HepG2 (cell line): ENCODE results near the gene CYP26A1. TPM values are rescaled to one million over a fixed set of nuclear protein-coding genes. Genes with fewer than 3 reads are reported as not detected.

Source experiments
- ATM ChIP-seq: fragments of 450-650 bp; IDR thresholded peaks from 2 replicates; pipeline ENCODE4 v1.7.1; 2017; ENCODE audit warnings: mild to moderate bottlenecking, borderline replicate concordance
- CC2D1A ChIP-seq: sonication (generic); formaldehyde crosslinking; IDR thresholded peaks from 2 replicates; pipeline ENCODE4 v1.8.1; 2023; ENCODE audit warnings: mild to moderate bottlenecking, missing genetic modification reagents
- DMAP1 ChIP-seq: IDR thresholded peaks from 2 replicates; pipeline ENCODE4 v1.6.1; 2016
- FOXA1 ChIP-seq, 2 experiments: fragments of 450-650 bp in 1 of 2; sonication (generic) in 1 of 2; formaldehyde crosslinking in 1 of 2; IDR thresholded peaks; 2 replicates each; pipeline versions ENCODE4 v1.4.0 to v1.6.1; 2016 to 2020; ENCODE audit warnings: missing genetic modification reagents in 1 of 2
- ISX ChIP-seq: sonication (generic); formaldehyde crosslinking; conservative IDR thresholded peaks from 2 replicates; pipeline ENCODE4 v1.5.0; 2020; ENCODE audit warnings: missing genetic modification reagents
- KDM5B ChIP-seq: sonication (generic); formaldehyde crosslinking; IDR thresholded peaks from 2 replicates; pipeline ENCODE4 v1.4.0; 2020; ENCODE audit warnings: missing genetic modification reagents, mild to moderate bottlenecking, borderline replicate concordance
- MAF1 ChIP-seq: sonication (generic); formaldehyde crosslinking; IDR thresholded peaks from 2 replicates; pipeline ENCODE4 v1.5.0; 2020; ENCODE audit warnings: missing genetic modification reagents, borderline replicate concordance
- MED8 ChIP-seq: sonication (generic); formaldehyde crosslinking; IDR thresholded peaks from 2 replicates; pipeline ENCODE4 v1.8.1; 2023; ENCODE audit warnings: mild to moderate bottlenecking, missing genetic modification reagents; ENCODE audit not compliant: insufficient replicate concordance
- NBN ChIP-seq: fragments of 450-650 bp; conservative IDR thresholded peaks from 2 replicates; pipeline ENCODE4 v1.6.1; 2017
- NR2C2 ChIP-seq: sonication (generic); formaldehyde crosslinking; IDR thresholded peaks from 2 replicates; pipeline ENCODE4 v1.4.0; 2020; ENCODE audit warnings: missing genetic modification reagents, mild to moderate bottlenecking, moderate library complexity, borderline replicate concordance
- SATB2 ChIP-seq: sonication (generic); formaldehyde crosslinking; IDR thresholded peaks from 2 replicates; pipeline ENCODE4 v1.5.0; 2020; ENCODE audit warnings: missing genetic modification reagents
- SMARCC2 ChIP-seq: fragments of 450-650 bp; IDR thresholded peaks from 2 replicates; pipeline ENCODE4 v1.6.1; 2017; ENCODE audit warnings: antibody characterized with exemption, mild to moderate bottlenecking
- SPEN ChIP-seq: sonication (generic); formaldehyde crosslinking; IDR thresholded peaks from 2 replicates; pipeline ENCODE4 v1.5.1; 2020; ENCODE audit warnings: low read depth, mild to moderate bottlenecking, missing genetic modification reagents
- TBP ChIP-seq: sonication (generic); formaldehyde crosslinking; IDR thresholded peaks from 2 replicates; pipeline ENCODE4 v1.5.0; 2020; ENCODE audit warnings: missing genetic modification reagents
- THYN1 ChIP-seq: sonication (generic); formaldehyde crosslinking; IDR thresholded peaks from 2 replicates; pipeline ENCODE4 v1.8.1; 2023; ENCODE audit warnings: low read depth, mild to moderate bottlenecking, moderate library complexity, missing genetic modification reagents, borderline replicate concordance
- ZBTB21 ChIP-seq: sonication (generic); formaldehyde crosslinking; IDR thresholded peaks from 2 replicates; pipeline ENCODE4 v1.4.0; 2020; ENCODE audit warnings: missing genetic modification reagents
- ZIK1 ChIP-seq: sonication (generic); formaldehyde crosslinking; IDR thresholded peaks from 2 replicates; pipeline ENCODE4 v1.5.0; 2020; ENCODE audit warnings: mild to moderate bottlenecking, low read depth, missing genetic modification reagents, borderline replicate concordance
- ZNF24 ChIP-seq: fragments of 450-650 bp; IDR thresholded peaks from 2 replicates; pipeline ENCODE4 v1.6.1; 2017; ENCODE audit warnings: antibody characterized with exemption, mild to moderate bottlenecking
- ZNF552 ChIP-seq: sonication (generic); formaldehyde crosslinking; IDR thresholded peaks from 2 replicates; pipeline ENCODE4 v1.9.0; 2022; ENCODE audit warnings: missing genetic modification reagents, mild to moderate bottlenecking, borderline replicate concordance
- ZNF570 ChIP-seq: sonication (generic); formaldehyde crosslinking; IDR thresholded peaks from 2 replicates; pipeline ENCODE4 v1.4.0; 2020; ENCODE audit warnings: mild to moderate bottlenecking, missing genetic modification reagents, borderline replicate concordance
- ZNF839 ChIP-seq: sonication (generic); formaldehyde crosslinking; IDR thresholded peaks from 2 replicates; pipeline ENCODE4 v1.4.0; 2020; ENCODE audit warnings: missing genetic modification reagents, mild to moderate bottlenecking, borderline replicate concordance
- polyA plus RNA-seq, 8 experiments: library from polyadenylated mRNA; depleted of rRNA in 3 of 8; stranded (reverse) in 7 of 8; unstranded in 1 of 8; fragments of >200 nt; fragmentation: Illumina TruSeq in 4 of 8; extraction: Trizol in 4 of 8; gene quantifications; 2 replicates each; pipeline versions ENCODE4 v1.2.1 to v1.2.3, GENCODE V29; 2011 to 2016; ENCODE audit warnings: low read depth in 4 of 8, missing spikeins in 1 of 8, mixed read lengths in 1 of 8; ENCODE audit not compliant: insufficient read depth in 1 of 8
- total RNA-seq, 5 experiments: library from RNA; depleted of rRNA; stranded (reverse); fragments of >200 nt; fragmentation: Illumina TruSeq; extraction: Trizol; gene quantifications; 2 replicates each; pipeline ENCODE4 v1.2.3, GENCODE V29; 2016; ENCODE audit warnings: low read depth in 1 of 5
- TF ChIP-seq, protein P1 (sequence below): sonication (generic); formaldehyde crosslinking; IDR thresholded peaks from 2 replicates; pipeline ENCODE4 v1.8.1; 2023; ENCODE audit warnings: missing genetic modification reagents, inconsistent platforms, borderline replicate concordance
- TF ChIP-seq, protein P2 (sequence below): sonication (generic); formaldehyde crosslinking; IDR thresholded peaks from 2 replicates; pipeline ENCODE4 v1.5.1; 2020; ENCODE audit warnings: mild to moderate bottlenecking, missing genetic modification reagents, borderline replicate concordance
- TF ChIP-seq, protein P3 (sequence below): sonication (generic); formaldehyde crosslinking; IDR thresholded peaks from 2 replicates; pipeline ENCODE4 v1.4.0; 2020; ENCODE audit warnings: missing genetic modification reagents; ENCODE audit errors: not compliant biosample characterization
- TF ChIP-seq, protein P4 (sequence below): IDR thresholded peaks from 2 replicates; pipeline ENCODE4 v1.6.1; 2016; ENCODE audit warnings: low read depth, borderline replicate concordance

Gene CYP26A1
- total and polyA plus RNA-seq, 2 of the 13 experiments (the other 11 are each of a cell fraction or from before 2014, with no cell fraction given), result 0.15 TPM; not detected in 1

DNA sequence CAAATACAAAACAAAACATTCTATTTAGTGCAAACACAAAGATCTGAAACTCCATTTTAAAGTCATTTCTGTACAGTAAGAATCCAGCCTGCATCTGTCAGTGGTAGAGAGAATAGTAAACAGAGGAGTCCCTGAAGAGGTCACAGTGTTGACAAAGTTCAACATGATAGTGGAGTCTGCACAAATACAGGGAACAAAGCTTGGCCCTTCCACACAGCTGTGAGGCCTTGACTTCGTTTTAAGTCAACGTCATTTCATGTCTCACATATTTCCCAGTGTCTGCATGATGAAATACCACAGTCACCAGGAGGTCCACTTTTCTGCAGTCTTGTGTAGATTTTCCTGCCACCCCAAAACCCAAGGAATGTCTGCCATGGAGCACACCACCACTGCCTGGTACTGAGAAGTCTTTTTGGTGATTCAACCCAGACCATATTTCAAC lies 33.0 kb downstream of the CYP26A1 start (continued):
- TF ChIP-seq SPEN, result peak; percentile 60; the same call in 1 of the 2 replicates
- TF ChIP-seq FOXA1 (IDR thresholded peaks at IDR 0.05), result peak; percentile 91
- peak; percentile 98 for TF ChIP-seq FOXA1 (CRISPR knock-in tag; IDR thresholded peaks at IDR 0.05)
- TF ChIP-seq TBP (CRISPR knock-in tag), result no peak
- TF ChIP-seq SATB2 (CRISPR knock-in tag), result no peak
- no peak for TF ChIP-seq KDM5B
- no peak for TF ChIP-seq ZIK1
- no peak for TF ChIP-seq ZNF570 (CRISPR knock-in tag)
- TF ChIP-seq, protein P1, sequence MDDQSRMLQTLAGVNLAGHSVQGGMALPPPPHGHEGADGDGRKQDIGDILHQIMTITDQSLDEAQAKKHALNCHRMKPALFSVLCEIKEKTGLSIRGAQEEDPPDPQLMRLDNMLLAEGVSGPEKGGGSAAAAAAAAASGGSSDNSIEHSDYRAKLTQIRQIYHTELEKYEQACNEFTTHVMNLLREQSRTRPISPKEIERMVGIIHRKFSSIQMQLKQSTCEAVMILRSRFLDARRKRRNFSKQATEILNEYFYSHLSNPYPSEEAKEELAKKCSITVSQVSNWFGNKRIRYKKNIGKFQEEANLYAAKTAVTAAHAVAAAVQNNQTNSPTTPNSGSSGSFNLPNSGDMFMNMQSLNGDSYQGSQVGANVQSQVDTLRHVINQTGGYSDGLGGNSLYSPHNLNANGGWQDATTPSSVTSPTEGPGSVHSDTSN (CRISPR knock-in tag), result no peak
- no peak for TF ChIP-seq MED8
- TF ChIP-seq, protein P2, sequence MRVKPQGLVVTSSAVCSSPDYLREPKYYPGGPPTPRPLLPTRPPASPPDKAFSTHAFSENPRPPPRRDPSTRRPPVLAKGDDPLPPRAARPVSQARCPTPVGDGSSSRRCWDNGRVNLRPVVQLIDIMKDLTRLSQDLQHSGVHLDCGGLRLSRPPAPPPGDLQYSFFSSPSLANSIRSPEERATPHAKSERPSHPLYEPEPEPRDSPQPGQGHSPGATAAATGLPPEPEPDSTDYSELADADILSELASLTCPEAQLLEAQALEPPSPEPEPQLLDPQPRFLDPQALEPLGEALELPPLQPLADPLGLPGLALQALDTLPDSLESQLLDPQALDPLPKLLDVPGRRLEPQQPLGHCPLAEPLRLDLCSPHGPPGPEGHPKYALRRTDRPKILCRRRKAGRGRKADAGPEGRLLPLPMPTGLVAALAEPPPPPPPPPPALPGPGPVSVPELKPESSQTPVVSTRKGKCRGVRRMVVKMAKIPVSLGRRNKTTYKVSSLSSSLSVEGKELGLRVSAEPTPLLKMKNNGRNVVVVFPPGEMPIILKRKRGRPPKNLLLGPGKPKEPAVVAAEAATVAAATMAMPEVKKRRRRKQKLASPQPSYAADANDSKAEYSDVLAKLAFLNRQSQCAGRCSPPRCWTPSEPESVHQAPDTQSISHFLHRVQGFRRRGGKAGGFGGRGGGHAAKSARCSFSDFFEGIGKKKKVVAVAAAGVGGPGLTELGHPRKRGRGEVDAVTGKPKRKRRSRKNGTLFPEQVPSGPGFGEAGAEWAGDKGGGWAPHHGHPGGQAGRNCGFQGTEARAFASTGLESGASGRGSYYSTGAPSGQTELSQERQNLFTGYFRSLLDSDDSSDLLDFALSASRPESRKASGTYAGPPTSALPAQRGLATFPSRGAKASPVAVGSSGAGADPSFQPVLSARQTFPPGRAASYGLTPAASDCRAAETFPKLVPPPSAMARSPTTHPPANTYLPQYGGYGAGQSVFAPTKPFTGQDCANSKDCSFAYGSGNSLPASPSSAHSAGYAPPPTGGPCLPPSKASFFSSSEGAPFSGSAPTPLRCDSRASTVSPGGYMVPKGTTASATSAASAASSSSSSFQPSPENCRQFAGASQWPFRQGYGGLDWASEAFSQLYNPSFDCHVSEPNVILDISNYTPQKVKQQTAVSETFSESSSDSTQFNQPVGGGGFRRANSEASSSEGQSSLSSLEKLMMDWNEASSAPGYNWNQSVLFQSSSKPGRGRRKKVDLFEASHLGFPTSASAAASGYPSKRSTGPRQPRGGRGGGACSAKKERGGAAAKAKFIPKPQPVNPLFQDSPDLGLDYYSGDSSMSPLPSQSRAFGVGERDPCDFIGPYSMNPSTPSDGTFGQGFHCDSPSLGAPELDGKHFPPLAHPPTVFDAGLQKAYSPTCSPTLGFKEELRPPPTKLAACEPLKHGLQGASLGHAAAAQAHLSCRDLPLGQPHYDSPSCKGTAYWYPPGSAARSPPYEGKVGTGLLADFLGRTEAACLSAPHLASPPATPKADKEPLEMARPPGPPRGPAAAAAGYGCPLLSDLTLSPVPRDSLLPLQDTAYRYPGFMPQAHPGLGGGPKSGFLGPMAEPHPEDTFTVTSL (CRISPR knock-in tag), result peak; percentile 93
- no peak for TF ChIP-seq CC2D1A (CRISPR knock-in tag)
- TF ChIP-seq ZNF552 (CRISPR knock-in tag), result no peak
- TF ChIP-seq NR2C2 (CRISPR knock-in tag), result peak; percentile 78
- no peak for TF ChIP-seq ZNF839 (CRISPR knock-in tag)
- no peak for TF ChIP-seq SMARCC2
- no peak for TF ChIP-seq ATM
- no peak for TF ChIP-seq ZNF24
- TF ChIP-seq, protein P3, sequence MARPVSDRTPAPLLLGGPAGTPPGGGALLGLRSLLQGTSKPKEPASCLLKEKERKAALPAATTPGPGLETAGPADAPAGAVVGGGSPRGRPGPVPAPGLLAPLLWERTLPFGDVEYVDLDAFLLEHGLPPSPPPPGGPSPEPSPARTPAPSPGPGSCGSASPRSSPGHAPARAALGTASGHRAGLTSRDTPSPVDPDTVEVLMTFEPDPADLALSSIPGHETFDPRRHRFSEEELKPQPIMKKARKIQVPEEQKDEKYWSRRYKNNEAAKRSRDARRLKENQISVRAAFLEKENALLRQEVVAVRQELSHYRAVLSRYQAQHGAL (CRISPR knock-in tag), result no peak
- TF ChIP-seq, protein P4, sequence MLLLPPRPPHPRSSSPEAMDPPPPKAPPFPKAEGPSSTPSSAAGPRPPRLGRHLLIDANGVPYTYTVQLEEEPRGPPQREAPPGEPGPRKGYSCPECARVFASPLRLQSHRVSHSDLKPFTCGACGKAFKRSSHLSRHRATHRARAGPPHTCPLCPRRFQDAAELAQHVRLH (CRISPR knock-in tag), result no peak
- peak; percentile 97 for TF ChIP-seq ZBTB21 (CRISPR knock-in tag)
- no peak for TF ChIP-seq MAF1 (CRISPR knock-in tag)
- TF ChIP-seq DMAP1 (CRISPR knock-in tag), result no peak
- no peak for TF ChIP-seq THYN1 (CRISPR knock-in tag)
- TF ChIP-seq ISX (CRISPR knock-in tag), result no peak
- no peak for TF ChIP-seq NBN
